ENCODE data around the gene FPR2.

FPR2 gene

GRCh38 chr19:51786646-51787494 is 25.9 kb downstream of the FPR2 start:
- Mint-ChIP-seq H3K27ac (no peak overlapping the region), H3K36me3 (no peaks in the 10 kb centered on the region), H3K4me1 (no peaks in the 10 kb centered on the region), H3K9me3 (peaks cover 15% of the 10 kb centered on the region), H3K4me3 (no peak overlapping the region), H3K27me3 (peaks cover 14% of the 10 kb centered on the region)

GRCh38 chr19:51788029-51788428 is 27.0 kb downstream of the FPR2 start:
- Mint-ChIP-seq H3K27ac (no peak overlapping the region), H3K4me1 (no peaks in the 10 kb centered on the region), H3K36me3 (no peaks in the 10 kb centered on the region), H3K9me3 (peaks cover 20% of the 10 kb centered on the region), H3K27me3 (peaks cover 11% of the 10 kb centered on the region), H3K4me3 (no peak overlapping the region)

GRCh38 chr19:51789061-51789795 is 28.2 kb downstream of the FPR2 start:
- peaks cover 27% of the 10 kb centered on the region for H3K9me3 Mint-ChIP-seq
- H3K36me3 Mint-ChIP-seq = no peaks in the 10 kb centered on the region
- H3K27me3 Mint-ChIP-seq = peaks cover 11% of the 10 kb centered on the region
- H3K4me3 Mint-ChIP-seq = no peak overlapping the region
- no peaks in the 10 kb centered on the region for H3K4me1 Mint-ChIP-seq
- H3K27ac Mint-ChIP-seq = no peak overlapping the region

GRCh38 chr19:51792932-51793331 is 32.0 kb downstream of the FPR2 start:
- H3K36me3 Mint-ChIP-seq = peaks cover 2% of the 10 kb centered on the region
- peaks cover 18% of the 10 kb centered on the region for H3K27me3 Mint-ChIP-seq
- H3K9me3 Mint-ChIP-seq = peaks cover 27% of the 10 kb centered on the region
- no peak overlapping the region for H3K27ac Mint-ChIP-seq
- H3K4me1 Mint-ChIP-seq = no peaks in the 10 kb centered on the region
- H3K4me3 Mint-ChIP-seq = no peak overlapping the region

GRCh38 chr19:51793994-51794393 is 33.0 kb downstream of the FPR2 start:
- H3K36me3 Mint-ChIP-seq = peaks cover 2% of the 10 kb centered on the region
- no peaks in the 10 kb centered on the region for H3K4me1 Mint-ChIP-seq
- no peak overlapping the region for H3K4me3 Mint-ChIP-seq
- H3K27ac Mint-ChIP-seq = no peak overlapping the region
- H3K9me3 Mint-ChIP-seq = peaks cover 27% of the 10 kb centered on the region
- peaks cover 16% of the 10 kb centered on the region for H3K27me3 Mint-ChIP-seq

GRCh38 chr19:51794885-51795490 is 34.0 kb downstream of the FPR2 start, which contains the start of gene FPR3:
Gene FPR3, plus strand, starts transcription at chr19:51795157. Its CDS starts 28,592 bp downstream, at chr19:51823749.
- Mint-ChIP-seq H3K27ac (no peak within 1 kb of the TSS), H3K36me3 (peaks cover 2% of the 10 kb centered on the region), H3K4me1 (no peaks in the 10 kb centered on the region), H3K9me3 (peaks cover 30% of the 10 kb centered on the region), H3K4me3 (no peak within 1 kb of the TSS), H3K27me3 (peaks cover 20% of the 10 kb centered on the region)

- Mint-ChIP-seq H3K4me3 (no peak overlapping the region), H3K36me3 (peaks cover 2% of the 10 kb centered on the region), H3K27me3 (peaks cover 16% of the 10 kb centered on the region), H3K4me1 (no peaks in the 10 kb centered on the region), H3K27ac (no peak overlapping the region), H3K9me3 (peaks cover 31% of the 10 kb centered on the region)
Observed at GRCh38 chr19:51796195-51796679, 35.3 kb downstream of the FPR2 start.

- peaks cover 22% of the 10 kb centered on the region for H3K9me3 Mint-ChIP-seq
- H3K4me3 Mint-ChIP-seq = no peak overlapping the region
- H3K36me3 Mint-ChIP-seq = peaks cover 2% of the 10 kb centered on the region
- H3K4me1 Mint-ChIP-seq = no peaks in the 10 kb centered on the region
- peaks cover 13% of the 10 kb centered on the region for H3K27me3 Mint-ChIP-seq
- no peak overlapping the region for H3K27ac Mint-ChIP-seq
Observed at GRCh38 chr19:51797480-51797879, 36.5 kb downstream of the FPR2 start.

- no peak overlapping the region for H3K27ac Mint-ChIP-seq
- peaks cover 2% of the 10 kb centered on the region for H3K36me3 Mint-ChIP-seq
- no peaks in the 10 kb centered on the region for H3K4me1 Mint-ChIP-seq
Observed at GRCh38 chr19:51798062-51798461, 37.1 kb downstream of the FPR2 start.

GRCh38 chr19:51799034-51799773 is 38.2 kb downstream of the FPR2 start:
- Mint-ChIP-seq H3K27ac (no peak overlapping the region), H3K27me3 (peaks cover 13% of the 10 kb centered on the region), H3K9me3 (peaks cover 15% of the 10 kb centered on the region), H3K36me3 (peaks cover 2% of the 10 kb centered on the region), H3K4me3 (no peak overlapping the region), H3K4me1 (no peaks in the 10 kb centered on the region)

More at GRCh38 chr19:51798062-51798461, 37.1 kb downstream of the FPR2 start:
- no peak overlapping the region for H3K4me3 Mint-ChIP-seq
- H3K9me3 Mint-ChIP-seq = peaks cover 21% of the 10 kb centered on the region
- H3K27me3 Mint-ChIP-seq = peaks cover 13% of the 10 kb centered on the region

- H3K9me3 Mint-ChIP-seq = peaks cover 15% of the 10 kb centered on the region
- H3K4me1 Mint-ChIP-seq = no peaks in the 10 kb centered on the region
- H3K27me3 Mint-ChIP-seq = peaks cover 11% of the 10 kb centered on the region
- no peak overlapping the region for H3K4me3 Mint-ChIP-seq
- peaks cover 2% of the 10 kb centered on the region for H3K36me3 Mint-ChIP-seq
- H3K27ac Mint-ChIP-seq = no peak overlapping the region
Observed at GRCh38 chr19:51799774-51800472, 38.9 kb downstream of the FPR2 start.

- Mint-ChIP-seq H3K4me1 (no peaks in the 10 kb centered on the region), H3K9me3 (peaks cover 15% of the 10 kb centered on the region), H3K36me3 (peaks cover 2% of the 10 kb centered on the region), H3K4me3 (no peak overlapping the region), H3K27me3 (peaks cover 11% of the 10 kb centered on the region), H3K27ac (no peak overlapping the region)
Observed at GRCh38 chr19:51800473-51801244, 39.7 kb downstream of the FPR2 start.

- no peaks in the 10 kb centered on the region for H3K36me3 Mint-ChIP-seq
- H3K9me3 Mint-ChIP-seq = peaks cover 8% of the 10 kb centered on the region
- no peak overlapping the region for H3K4me3 Mint-ChIP-seq
- no peak overlapping the region for H3K27ac Mint-ChIP-seq
- peaks cover 3% of the 10 kb centered on the region for H3K27me3 Mint-ChIP-seq
- peaks cover 5% of the 10 kb centered on the region for H3K4me1 Mint-ChIP-seq
Observed at GRCh38 chr19:51802775-51803174, 41.8 kb downstream of the FPR2 start.

GRCh38 chr19:51803519-51803918 is 42.5 kb downstream of the FPR2 start:
- peaks cover 3% of the 10 kb centered on the region for H3K27me3 Mint-ChIP-seq
- H3K4me1 Mint-ChIP-seq = peaks cover 5% of the 10 kb centered on the region
- H3K36me3 Mint-ChIP-seq = no peaks in the 10 kb centered on the region
- no peak overlapping the region for H3K4me3 Mint-ChIP-seq
- H3K9me3 Mint-ChIP-seq = peaks cover 8% of the 10 kb centered on the region
- no peak overlapping the region for H3K27ac Mint-ChIP-seq

All from activated naive CD4-positive, alpha-beta T cell treated with anti-CD3 and anti-CD28 coated beads, Interleukin-2, amount 50 U/mL, for 24 hours (primary cell).